GM12865 (cell line): ENCODE data around the gene DHX57.

Experiments
- DNase-seq: peaks from one replicate; pipeline ENCODE4 v3.0.0; 2010; ENCODE audit warnings: low read depth
- H3K4me3 ChIP-seq: 2 replicates; pipeline ENCODE4 v1.5.1; 2011; ENCODE audit warnings: mild to moderate bottlenecking, low read depth, low read length, control low read depth
- TF ChIP-seq, protein P1 (sequence below): IDR thresholded peaks from 2 replicates; pipeline ENCODE4 v1.5.1; 2011; ENCODE audit warnings: low read length, control low read depth, low read depth, inconsistent platforms; ENCODE audit not compliant: insufficient read depth; ENCODE audit errors: missing control alignments

Gene DHX57

DNA sequence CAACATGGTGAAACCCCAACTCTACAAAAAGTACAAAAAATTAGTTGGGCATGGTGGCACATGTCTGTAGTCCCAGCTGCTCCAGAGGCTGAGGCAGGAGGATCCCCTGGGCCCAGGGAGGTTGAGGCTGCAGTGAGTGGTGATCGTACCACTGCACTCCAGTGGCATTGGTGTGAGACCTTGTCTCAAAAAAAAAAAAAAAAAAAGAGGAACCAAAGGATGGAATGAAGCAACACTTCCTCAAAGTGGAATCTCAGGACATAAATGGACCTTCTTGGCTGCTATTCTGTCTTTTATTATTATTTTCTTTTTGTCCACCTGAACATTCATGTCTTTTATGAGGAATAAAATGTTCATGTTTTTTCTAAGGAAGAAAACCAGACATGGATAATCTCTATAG is 84.0 kb downstream of the DHX57 start:
- TF ChIP-seq, protein P1, sequence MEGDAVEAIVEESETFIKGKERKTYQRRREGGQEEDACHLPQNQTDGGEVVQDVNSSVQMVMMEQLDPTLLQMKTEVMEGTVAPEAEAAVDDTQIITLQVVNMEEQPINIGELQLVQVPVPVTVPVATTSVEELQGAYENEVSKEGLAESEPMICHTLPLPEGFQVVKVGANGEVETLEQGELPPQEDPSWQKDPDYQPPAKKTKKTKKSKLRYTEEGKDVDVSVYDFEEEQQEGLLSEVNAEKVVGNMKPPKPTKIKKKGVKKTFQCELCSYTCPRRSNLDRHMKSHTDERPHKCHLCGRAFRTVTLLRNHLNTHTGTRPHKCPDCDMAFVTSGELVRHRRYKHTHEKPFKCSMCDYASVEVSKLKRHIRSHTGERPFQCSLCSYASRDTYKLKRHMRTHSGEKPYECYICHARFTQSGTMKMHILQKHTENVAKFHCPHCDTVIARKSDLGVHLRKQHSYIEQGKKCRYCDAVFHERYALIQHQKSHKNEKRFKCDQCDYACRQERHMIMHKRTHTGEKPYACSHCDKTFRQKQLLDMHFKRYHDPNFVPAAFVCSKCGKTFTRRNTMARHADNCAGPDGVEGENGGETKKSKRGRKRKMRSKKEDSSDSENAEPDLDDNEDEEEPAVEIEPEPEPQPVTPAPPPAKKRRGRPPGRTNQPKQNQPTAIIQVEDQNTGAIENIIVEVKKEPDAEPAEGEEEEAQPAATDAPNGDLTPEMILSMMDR = no peak
- H3K4me3 ChIP-seq = no peak overlapping the region
- no peak for DNase-seq

DNA sequence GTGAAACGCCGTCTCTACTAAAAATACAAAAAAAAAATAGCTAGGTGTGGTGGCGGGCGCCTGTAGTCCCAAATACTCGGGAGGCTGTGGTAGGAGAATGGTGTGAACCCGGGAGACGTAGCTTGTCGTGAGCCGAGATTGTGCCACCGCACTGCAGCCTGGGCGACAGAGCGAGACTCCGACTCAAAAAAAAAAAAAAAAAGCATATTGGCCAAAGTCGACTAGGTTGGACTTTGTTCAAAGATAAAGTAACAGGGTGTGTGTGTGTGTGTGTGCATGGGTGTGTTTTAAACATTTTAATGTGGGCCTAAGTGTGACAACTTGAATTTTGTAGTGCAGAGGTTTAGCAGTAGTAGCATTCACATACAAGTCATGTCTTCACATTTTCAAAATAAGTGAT is 86.0 kb downstream of the DHX57 start:
- no peak overlapping the region for H3K4me3 ChIP-seq
- TF ChIP-seq, protein P1 = no peak
- no peak for DNase-seq

DNA sequence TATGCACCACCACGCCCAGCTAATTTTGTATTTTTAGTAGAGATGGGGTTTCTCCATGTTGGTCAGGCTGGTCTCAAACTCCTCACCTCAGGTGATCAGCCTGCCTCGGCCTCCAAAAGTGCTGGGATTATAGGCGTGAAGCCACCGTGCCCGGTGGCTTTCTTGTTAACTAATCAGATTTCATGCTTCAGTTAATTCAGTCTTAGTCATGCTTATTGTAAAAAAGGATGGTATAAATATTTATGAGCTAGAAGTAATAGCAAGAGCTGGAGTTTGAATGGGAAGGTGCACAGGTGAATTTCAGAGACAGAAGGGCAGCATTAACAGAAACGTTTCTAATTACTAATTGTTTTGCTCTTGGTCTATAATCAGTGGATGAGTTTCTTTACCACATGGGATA is 87.4 kb downstream of the DHX57 start:
- no peak for DNase-seq
- H3K4me3 ChIP-seq = no peak overlapping the region
- TF ChIP-seq, protein P1 = no peak

DNA sequence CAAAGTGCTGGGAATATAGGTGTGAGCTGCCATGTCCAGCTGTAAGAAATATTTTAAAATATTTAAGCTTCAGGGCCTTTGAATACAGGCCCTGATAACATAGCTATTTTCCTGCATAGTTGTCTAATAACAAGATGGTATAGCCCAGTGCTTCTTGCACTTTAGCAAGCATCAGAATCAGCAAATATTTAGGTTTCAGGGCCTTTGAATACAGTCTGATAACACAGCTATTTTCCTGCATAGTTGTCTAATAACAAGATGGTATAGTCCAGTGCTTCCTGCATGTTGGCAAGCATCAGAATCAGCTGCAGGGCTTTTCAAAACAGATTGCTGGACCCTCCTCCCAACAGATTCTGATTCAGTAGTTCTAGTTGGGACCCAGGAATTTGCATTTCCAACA is 92.1 kb downstream of the DHX57 start:
- no peak for DNase-seq
- no peak overlapping the region for H3K4me3 ChIP-seq
- TF ChIP-seq, protein P1 = no peak

DNA sequence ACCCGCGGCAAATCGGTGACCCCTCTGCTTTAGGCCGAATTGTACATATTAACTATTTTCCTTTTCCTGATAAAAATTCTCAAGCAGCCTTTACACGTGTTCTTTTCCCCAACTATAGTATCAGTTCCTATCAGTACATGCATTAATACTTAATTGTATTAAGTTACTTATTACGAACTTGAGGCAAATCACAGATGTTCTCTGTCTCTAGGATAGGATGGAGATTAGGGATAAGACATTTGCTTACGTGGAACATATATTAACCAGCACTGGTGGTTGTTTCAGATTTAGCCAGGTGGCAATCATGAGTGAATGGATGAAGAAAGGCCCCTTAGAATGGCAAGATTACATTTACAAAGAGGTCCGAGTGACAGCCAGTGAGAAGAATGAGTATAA is 97.0 kb downstream of the DHX57 start:
- no peak for DNase-seq
- peak overlapping the region; percentile 97 for H3K4me3 ChIP-seq
- TF ChIP-seq, protein P1 = no peak

DNA sequence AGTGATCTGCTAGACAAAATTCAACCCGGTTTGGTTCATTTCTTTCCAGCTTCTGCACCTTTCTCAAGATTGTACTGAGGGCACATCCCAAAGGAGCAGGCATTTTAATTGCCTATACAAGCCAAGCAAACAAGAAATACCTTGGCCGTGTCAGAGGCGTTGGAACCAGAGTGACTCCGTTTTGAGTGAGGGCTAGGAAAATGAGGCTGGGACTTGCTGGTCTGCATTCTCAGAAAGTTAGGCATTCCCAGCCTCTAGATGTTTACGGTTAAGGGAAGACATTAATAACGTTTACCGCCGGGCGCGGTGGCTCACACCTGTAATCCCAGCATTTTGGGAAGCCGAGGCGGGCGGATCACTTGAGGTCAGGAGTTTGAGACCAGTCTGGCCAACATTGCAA is 99.2 kb downstream of the DHX57 start:
- DNase-seq = no peak
- TF ChIP-seq, protein P1 = no peak
- no peak overlapping the region for H3K4me3 ChIP-seq

DNA sequence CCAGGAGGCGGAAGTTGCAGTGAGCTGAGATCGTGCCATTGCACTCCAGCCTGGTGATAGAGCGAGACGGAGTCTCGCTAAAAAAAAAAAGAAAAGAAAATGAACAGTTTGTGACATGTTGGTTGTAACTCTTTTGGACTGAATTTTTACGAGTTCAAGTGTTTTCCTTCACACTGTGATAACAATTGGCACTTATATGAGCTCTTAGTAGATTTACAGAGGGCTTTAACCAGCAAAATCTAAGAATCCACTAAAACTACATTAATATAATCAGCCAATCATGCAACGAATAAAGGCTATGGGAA is 99.9 kb downstream of the DHX57 start:
- H3K4me3 ChIP-seq = no peak overlapping the region
- DNase-seq = no peak
- TF ChIP-seq, protein P1 = no peak
